ENCODE data around the gene BET1L.
"Not testable (repeated sequence)": the region's sequence is repeated elsewhere in the genome, so short reads cannot be mapped to it uniquely, and the experiment has no call there.

The BET1L gene

GRCh38 chr11:208917-209260 is 1.7 kb upstream of the BET1L start:
- peak in 1 of 2 experiments; percentile 64 for DNase-seq

- DNase-seq: peak; percentile 77 to 80
These were observed 1.1 kb upstream of the BET1L start for GRCh38 chr11:208181-208916.

GRCh38 chr11:207863-208180 is 623 bp upstream of the BET1L start:
- DNase-seq: no peak

GRCh38 chr11:206526-207207 is 532 bp downstream of the BET1L start:
- DNase-seq: peak in 1 of 2 experiments; percentile 14

GRCh38 chr11:206002-206384 is 1.2 kb downstream of the BET1L start:
- no peak for DNase-seq

DNA sequence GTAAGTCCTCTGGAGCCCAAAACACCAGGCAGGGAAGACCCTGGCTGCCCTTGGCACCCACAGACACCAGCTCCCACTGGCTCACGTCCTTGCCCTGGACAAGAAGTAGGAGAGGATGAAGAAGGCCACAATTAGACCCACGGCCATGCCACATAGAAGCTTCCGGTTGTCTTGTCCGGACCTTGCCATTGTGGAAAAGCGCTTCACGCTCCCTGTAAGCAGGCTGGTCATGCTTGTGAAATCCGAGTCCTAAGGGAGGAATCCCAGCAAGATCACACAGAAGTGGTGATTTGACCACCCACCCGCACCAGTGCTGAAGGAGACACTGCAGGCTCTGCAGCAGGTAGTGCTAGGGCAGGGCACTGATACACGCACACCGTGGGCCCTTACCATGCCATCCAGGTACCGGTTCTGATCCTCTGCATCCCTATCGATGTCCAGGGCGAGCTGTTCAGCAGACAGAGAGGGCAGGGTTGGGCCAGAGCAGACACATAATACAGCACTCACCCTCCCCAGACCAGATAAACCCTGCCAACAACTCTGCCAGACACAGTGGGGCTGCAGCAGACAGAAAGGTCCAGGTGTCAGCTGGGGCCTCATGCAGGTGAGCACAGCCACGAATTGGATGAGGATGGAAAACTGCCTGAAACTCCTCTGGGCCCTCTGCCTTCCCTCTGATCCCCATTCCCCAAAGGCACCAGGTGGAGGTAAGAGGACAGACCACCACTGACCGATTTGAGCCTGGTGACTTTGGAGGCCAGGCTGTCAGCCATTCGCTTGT is 1.8 kb downstream of the BET1L start:
- no peak for DNase-seq

DNA sequence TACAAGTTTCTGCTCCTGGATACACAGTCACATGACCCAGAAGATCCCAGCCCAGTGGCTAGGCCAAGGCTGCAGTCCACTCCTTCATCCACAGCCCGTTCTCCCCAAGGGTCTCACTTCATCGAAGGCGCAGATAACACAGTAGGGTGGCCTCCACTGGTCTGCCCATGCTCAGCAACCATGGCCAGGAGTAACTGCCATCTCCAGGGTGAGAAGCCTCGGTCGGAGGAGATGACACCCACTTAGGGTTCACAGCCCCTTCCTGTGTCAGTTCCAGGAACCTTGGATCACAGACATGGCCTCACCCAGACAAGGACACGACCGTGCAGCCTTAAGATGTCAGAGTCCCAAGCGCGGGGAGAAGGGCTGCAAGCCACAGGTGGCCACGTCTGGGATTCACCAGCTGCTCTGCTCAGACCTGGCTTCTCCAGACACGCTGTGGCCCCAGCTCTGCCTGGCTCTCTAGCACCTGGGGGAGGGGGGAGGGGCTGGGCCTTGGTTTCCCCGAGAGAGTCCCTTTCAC is 2.6 kb downstream of the BET1L start:
- no peak for DNase-seq

DNA sequence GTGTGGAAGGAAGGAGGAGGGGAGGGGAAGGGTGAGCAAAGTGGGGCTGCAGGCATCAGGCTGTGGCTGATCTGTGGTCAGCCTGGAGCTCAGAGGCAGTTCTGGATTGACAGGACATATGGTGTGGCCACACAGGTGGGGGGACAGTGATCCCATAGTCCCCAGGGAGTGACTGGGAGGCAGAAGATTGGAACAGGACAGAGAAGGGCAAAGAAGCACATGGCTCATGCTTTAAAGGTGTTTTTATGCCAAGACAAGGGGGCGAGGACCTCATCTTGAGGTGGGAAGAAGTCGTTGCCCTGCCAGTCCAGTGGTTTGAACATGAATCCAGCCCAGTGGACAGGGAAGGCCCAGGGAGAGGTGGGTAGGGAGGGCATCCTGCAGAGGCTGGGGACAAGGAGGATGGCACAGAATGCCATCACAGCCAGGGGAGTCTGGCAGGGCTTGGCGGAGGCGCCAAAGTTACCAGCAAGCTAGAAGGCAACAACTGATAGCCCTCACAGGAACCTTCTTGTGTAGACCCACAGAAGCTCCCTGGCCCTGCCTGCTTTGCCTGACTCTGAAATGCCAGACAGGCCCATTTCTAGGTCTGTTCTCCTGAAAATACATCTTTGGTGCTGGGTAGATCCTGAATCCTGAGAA is 3.1 kb downstream of the BET1L start:
- no peak for DNase-seq

DNA sequence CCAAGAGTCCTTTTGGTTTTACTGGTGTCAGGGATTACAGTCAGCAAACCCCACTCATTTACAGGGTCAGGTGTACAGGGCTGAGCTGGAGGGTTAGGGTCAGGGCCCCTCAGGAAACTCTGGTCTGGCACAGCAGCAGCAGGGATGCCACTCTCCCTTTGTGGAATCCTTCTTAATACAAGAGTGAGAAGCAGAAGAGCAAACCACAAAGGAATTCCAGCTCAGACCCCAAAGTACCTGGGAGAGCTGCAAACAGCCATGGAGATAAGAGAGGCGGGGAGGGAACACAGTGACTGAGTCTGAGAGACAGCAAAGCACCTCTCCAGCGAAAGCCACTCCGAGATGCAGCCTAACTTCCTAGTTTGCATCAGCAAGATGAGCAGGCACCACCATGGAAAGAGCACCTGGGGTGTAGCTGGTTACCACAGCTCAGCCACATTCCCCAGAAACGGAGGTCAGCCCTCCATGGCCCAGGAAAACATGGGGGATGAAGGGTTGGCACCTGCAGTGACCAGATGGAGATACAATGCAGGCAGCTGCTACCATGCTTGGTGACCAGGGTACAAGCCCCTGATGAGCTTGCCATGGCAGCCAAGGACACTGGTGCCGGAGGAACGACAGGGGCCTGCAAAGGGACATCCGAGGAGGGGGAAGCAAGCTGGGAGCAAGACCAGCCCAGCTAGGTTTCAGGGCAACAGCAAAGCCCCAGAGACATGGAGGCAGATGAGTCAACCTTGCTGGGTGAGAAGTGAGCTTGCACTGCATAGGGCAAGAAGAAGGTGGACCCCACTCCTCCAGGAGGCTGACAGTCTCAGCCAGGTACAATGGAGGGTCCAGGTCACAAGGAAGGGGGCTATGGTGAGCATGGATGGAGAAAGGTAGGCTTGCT is 3.9 kb downstream of the BET1L start:
- no peak for DNase-seq

GRCh38 chr11:202490-202889 is 4.7 kb downstream of the BET1L start:
- DNase-seq: no peak

GRCh38 chr11:201966-202365 is 5.2 kb downstream of the BET1L start:
- DNase-seq: no peak

DNA sequence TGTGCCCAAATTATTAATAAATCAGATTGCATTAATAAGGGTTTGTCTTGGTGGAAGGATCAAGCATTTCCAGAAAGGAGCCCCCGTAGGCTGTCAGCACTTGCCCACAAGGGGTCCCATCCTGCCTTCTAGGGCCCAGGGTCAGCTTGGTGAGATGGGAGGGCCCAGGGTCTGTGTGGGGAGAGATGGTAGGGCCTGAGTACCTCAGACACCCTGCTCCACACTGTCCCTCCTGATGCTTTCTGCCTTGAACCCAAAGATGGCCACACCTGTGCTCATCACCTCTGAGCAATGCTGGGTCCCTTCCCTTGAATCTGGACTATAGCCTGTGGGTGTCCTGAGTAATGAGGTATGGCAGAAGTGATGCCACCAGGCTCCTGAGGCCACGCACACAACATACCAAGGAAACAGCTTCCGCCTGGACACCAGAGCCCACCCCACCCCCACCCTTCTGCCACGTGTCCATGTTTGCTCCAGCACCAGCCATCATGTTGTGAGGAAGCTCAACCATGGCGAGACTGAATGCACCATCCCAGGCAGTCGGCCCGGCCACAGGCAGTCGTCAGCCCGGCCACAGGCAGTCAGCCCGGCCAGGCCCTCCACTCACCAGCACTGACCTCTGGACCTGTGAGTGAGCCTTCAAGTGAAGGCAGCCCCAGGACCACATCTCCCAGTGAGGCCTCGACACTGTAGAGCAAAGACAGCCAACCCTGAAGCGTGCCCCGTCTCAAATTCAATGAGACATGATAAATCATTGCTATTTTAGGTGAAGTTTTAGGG is 6.8 kb downstream of the BET1L start:
- DNase-seq: no peak

GRCh38 chr11:199782-200181 is 7.4 kb downstream of the BET1L start:
- DNase-seq: no peak

DNA sequence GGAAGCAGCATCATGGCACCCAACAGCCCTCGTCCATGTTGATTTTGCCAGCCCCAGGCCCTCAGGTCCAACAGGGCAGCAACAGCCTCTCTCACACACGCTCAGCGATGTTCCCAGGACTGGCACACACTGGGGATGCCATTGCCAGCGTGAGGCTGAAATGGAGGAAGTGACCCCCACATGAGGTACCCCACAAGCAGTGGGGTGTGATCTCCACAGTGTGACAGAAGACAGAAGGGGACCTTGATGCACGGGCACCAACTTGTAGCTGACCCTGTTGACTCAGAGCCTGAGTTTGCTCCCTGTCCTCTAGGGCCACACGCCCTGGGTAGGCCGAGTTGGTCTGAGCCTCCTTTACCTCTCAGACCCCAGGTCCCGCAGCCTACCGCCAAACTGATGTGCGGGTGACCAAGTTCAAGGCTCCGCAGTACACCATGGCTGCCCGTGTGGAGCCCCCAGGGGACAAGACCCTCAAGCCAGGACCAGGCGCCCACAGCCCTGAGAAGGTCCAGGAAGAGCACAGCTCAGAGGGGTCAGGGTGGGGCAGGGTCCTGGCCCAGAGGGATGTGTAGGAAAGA is 8.1 kb downstream of the BET1L start:
- no peak for DNase-seq

DNA sequence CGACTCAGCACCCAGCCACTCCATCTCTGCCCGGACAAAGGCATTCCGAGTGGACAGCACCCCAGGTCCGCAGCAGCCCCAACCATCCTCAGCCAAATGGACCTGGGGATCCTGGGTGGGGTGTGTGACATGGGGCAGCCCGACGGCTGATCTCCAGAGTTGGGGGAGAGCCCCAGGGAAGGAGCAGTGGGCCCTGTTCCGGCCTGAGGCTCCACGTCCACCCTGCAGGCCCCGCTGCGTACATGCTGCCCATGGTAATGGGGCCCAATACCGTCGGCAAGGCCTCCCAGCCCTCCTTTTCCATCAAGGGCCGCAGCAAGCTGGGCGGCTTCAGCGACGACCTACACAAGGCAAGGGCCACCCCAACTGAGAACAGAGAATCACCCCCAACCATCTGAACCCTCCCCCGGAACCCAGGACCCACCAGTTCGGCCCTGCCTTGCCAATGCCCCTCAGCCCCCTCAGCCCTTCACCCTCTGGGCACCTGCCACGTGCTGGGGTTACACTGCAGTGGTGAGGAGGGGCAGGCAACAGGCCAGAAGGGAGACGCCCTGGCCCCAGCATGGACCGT is 8.9 kb downstream of the BET1L start:
- DNase-seq: no peak

- DNase-seq: no peak
These were observed 9.4 kb downstream of the BET1L start for GRCh38 chr11:197741-198235.

DNA sequence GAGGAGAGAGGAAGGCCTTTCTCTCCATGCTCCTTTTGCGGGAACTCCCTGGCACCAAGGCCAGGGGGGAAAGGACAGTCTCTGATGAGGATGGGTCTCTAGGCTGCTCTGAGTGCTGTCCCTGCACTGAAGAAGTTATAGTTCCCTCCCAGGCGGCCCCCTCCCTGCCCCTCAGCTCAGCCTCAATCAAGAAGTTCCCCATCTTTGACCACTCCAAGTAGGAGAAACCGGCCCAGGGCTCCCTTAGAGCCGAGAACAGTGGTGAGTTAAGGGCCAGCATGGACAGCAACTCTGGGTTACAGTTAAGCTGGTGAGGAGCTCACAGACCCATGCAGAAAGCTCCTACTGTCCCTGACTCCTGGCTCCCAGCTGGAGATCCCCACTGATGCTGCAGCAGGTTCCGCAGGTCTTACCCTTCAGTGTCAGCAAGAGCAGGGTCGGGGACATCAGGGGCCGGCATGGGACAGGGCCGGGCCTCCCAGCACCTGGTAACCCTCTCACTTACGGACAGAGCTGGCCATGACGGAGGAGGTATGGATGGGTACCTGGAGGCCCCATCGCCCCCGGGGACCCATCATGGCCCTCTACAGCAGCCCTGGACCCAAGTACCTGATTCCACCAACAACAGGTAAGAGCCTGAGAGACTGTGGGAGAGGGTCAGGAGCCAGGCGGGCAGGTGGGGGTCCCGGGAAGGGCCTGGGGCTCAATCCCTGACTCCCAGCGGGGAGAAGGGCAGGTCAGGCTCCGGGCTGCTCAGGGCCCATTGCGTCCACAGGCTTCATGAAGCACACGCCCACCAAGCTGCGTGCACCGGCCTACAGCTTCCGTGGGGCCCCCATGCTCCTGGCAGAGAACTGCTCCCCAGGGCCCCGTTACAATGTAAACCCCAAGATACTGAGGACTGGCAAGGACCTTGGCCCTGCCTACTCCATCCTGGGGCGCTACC is 10.1 kb downstream of the BET1L start:
- no peak for DNase-seq

GRCh38 chr11:193481-193880 is 13.7 kb downstream of the BET1L start:
- not testable (repeated sequence) for DNase-seq

GRCh38 chr11:192674-193128 is 14.5 kb downstream of the BET1L start, which contains the start of gene SCGB1C1:
Gene SCGB1C1, plus strand, starts transcription at chr11:193078. Its CDS starts 22 bp downstream, at chr11:193100.
- not testable (repeated sequence) for DNase-seq

Data from stimulated activated CD4-positive, alpha-beta T cell treated with anti-CD3 and anti-CD28 coated beads, Interleukin-4, amount 100 ng/mL, for 4 hours (primary cell).